GM12864 (cell line): Measurements from ENCODE around the gene WEE2.

Source experiments
- DNase-seq: peaks from one replicate; pipeline ENCODE4 v3.0.0-alpha.2; 2011; ENCODE audit warnings: low read depth
- H3K4me3 ChIP-seq: 2 replicates; pipeline ENCODE4 v1.5.1; 2011; ENCODE audit warnings: mild to moderate bottlenecking, low read depth, low read length, control low read depth
- CTCF ChIP-seq: IDR thresholded peaks from 2 replicates; pipeline ENCODE4 v1.5.1; 2011; ENCODE audit warnings: low read depth, mild to moderate bottlenecking, moderate library complexity, low read length, control low read depth, inconsistent platforms; ENCODE audit errors: missing control alignments

Gene WEE2

GRCh38 chr7:141698247-141699015, 9.7 kb upstream of the WEE2 start:
- no peak for DNase-seq
- no peak for TF ChIP-seq CTCF
- H3K4me3 ChIP-seq: no peak overlapping the region

- TF ChIP-seq CTCF: no peak
- H3K4me3 ChIP-seq: no peak overlapping the region
- no peak for DNase-seq
Measured at GRCh38 chr7:141699860-141700259, 8.3 kb upstream of the WEE2 start.

GRCh38 chr7:141700296-141700847, 7.8 kb upstream of the WEE2 start:
- H3K4me3 ChIP-seq: peak overlapping the region; percentile 54
- no peak for DNase-seq
- no peak for TF ChIP-seq CTCF

GRCh38 chr7:141700848-141701371, 7.2 kb upstream of the WEE2 start:
- DNase-seq: no peak
- peak overlapping the region; percentile 54 for H3K4me3 ChIP-seq
- TF ChIP-seq CTCF: no peak

GRCh38 chr7:141701489-141702046, 6.6 kb upstream of the WEE2 start:
- no peak for TF ChIP-seq CTCF
- peak; percentile 21 for DNase-seq
- H3K4me3 ChIP-seq: peak overlapping the region; percentile 66

- no peak for DNase-seq
- H3K4me3 ChIP-seq: peak within 1 kb of the TSS; percentile 66
- no peak for TF ChIP-seq CTCF
Measured at GRCh38 chr7:141702047-141702567, 6.0 kb upstream of the WEE2 start, which contains the start of gene DENND11. TSS of gene DENND11 (minus strand) at chr7:141702166. CDS start at chr7:141702153, 13 bp downstream.
